GM12878 (cell line): ENCODE results near the gene RASIP1. TPM values are rescaled to one million over a fixed set of nuclear protein-coding genes. Genes with fewer than 3 reads are reported as not detected.

Source experiments
- ATAC-seq: fragments of 200-7000 bp; cut with Tn5 transposase; 3 replicates; pipeline ENCODE4 v1.9.1; 2020; ENCODE audit warnings: mild to moderate bottlenecking, moderate library complexity
- BruUV-seq: library from RNA; stranded (reverse); fragments of 400-500 nt; replicated peaks from 2 replicates; lab custom pipeline; 2021; lab: Mats Ljungman, UMichigan
- CTCF ChIA-PET: fragments of 300-600 bp; sonication (Branson Sonifier 250); formaldehyde crosslinking; extraction: SDS; loops from one replicate; lab custom pipeline; 2021; ENCODE audit warnings: inconsistent platforms; lab: Yijun Ruan, JAX
- POLR2A ChIA-PET: fragments of 350-600 bp; formaldehyde crosslinking; extraction: SDS; loops from one replicate; lab custom pipeline; 2021; ENCODE audit warnings: inconsistent platforms; lab: Charles Lee
- RAD21 ChIA-PET: fragments of 300-600 bp; sonication (Branson Sonifier 250); formaldehyde crosslinking; loops from one replicate; lab custom pipeline; 2023; ENCODE audit warnings: antibody characterized with exemption; ENCODE audit not compliant: unreplicated experiment; lab: Charles Lee
- SMC1A ChIA-PET: fragments of 300-600 bp; sonication (Branson Sonifier 250); formaldehyde crosslinking; loops from one replicate; lab custom pipeline; 2023; ENCODE audit not compliant: unreplicated experiment, uncharacterized antibody; lab: Charles Lee
- DNase-seq: peaks from one replicate; pipeline ENCODE4 v3.0.0-alpha.2; 2011; ENCODE audit warnings: low read depth, low spot score
- FAIRE-seq: peaks from 3 replicates; lab custom pipeline; 2011; peaks lifted over from hg19 to GRCh38; lab: Jason Lieb, UNC
- H2AFZ ChIP-seq: 2 replicates; pipeline ENCODE4 v1.6.0; 2011; ENCODE audit warnings: low read depth, low read length, control low read depth; ENCODE audit not compliant: control insufficient read depth
- H3K27ac ChIP-seq: 2 replicates; pipeline ENCODE4 v1.5.1; 2011; ENCODE audit warnings: control low read depth; ENCODE audit not compliant: control insufficient read depth, insufficient read depth
- H3K27me3 ChIP-seq, 2 experiments: replicated peaks in 1 of 2; 2 replicates each; pipeline versions ENCODE4 v1.6.0 to v1.6.1; 2011; ENCODE audit warnings: low read length in 1 of 2; ENCODE audit not compliant: control insufficient read depth in 2 of 2, insufficient read depth in 2 of 2
- H3K36me3 ChIP-seq, 2 experiments: 2 replicates each; pipeline ENCODE4 v1.5.1; 2011; ENCODE audit warnings: low read length in 1 of 2; ENCODE audit not compliant: control insufficient read depth in 2 of 2, insufficient read depth in 2 of 2
- H3K4me1 ChIP-seq: 2 replicates; pipeline ENCODE4 v1.6.1; 2011; ENCODE audit warnings: mild to moderate bottlenecking, low read length, moderate library complexity, mixed read lengths; ENCODE audit not compliant: control insufficient read depth, insufficient read depth
- H3K4me2 ChIP-seq: 2 replicates; pipeline ENCODE4 v1.6.0; 2011; ENCODE audit warnings: control low read depth; ENCODE audit not compliant: control insufficient read depth, insufficient read depth
- H3K4me3 ChIP-seq: fragments of 200-600 bp; sonication (generic); 2 replicates; pipeline ENCODE4 v1.5.1; 2016
- H3K79me2 ChIP-seq: 2 replicates; pipeline ENCODE4 v1.6.0; 2011; ENCODE audit warnings: low read length; ENCODE audit not compliant: control insufficient read depth, insufficient read depth
- H3K9ac ChIP-seq: 2 replicates; pipeline ENCODE4 v1.8.0; 2011; ENCODE audit warnings: low read length, control low read depth, mixed read lengths; ENCODE audit not compliant: control insufficient read depth, insufficient read depth
- H3K9me3 ChIP-seq: replicated peaks from 3 replicates; pipeline ENCODE4 v1.5.1; 2011; ENCODE audit warnings: mild to moderate bottlenecking, low read length; ENCODE audit not compliant: control insufficient read depth, insufficient read depth
- H4K20me1 ChIP-seq: 2 replicates; pipeline ENCODE4 v1.6.0; 2011; ENCODE audit not compliant: control insufficient read depth, insufficient read depth
- ATF3 ChIP-seq: IDR thresholded peaks from 2 replicates; pipeline ENCODE4 v1.6.1; 2011; ENCODE audit warnings: low read depth, mild to moderate bottlenecking, low read length, moderate library complexity, borderline replicate concordance; ENCODE audit errors: extremely low read depth
- CEBPB ChIP-seq, 2 experiments: fragments of 150-350 bp in 1 of 2; IDR thresholded peaks; 2 replicates each; pipeline ENCODE4 v1.6.1; 2012 to 2014; ENCODE audit warnings: low read depth in 2 of 2, low read length in 2 of 2, borderline replicate concordance in 1 of 2, inconsistent platforms in 1 of 2
- CHD4 ChIP-seq: fragments of 200-600 bp; sonication (generic); IDR thresholded peaks from 2 replicates; pipeline ENCODE4 v1.6.1; 2016; ENCODE audit warnings: mild to moderate bottlenecking
- E4F1 ChIP-seq: fragments of 450-650 bp; IDR thresholded peaks from 2 replicates; pipeline ENCODE4 v1.6.1; 2018; ENCODE audit warnings: borderline replicate concordance, mild to moderate bottlenecking; ENCODE audit not compliant: partially characterized antibody
- ELK1 ChIP-seq: IDR thresholded peaks from 2 replicates; pipeline ENCODE4 v1.6.1; 2012; ENCODE audit warnings: low read depth, low read length, improper control_type of control experiment
- FOS ChIP-seq: IDR thresholded peaks from 3 replicates; pipeline ENCODE4 v1.6.1; 2011; ENCODE audit warnings: borderline replicate concordance; ENCODE audit not compliant: insufficient read length; ENCODE audit errors: extremely low read depth
- HDGF ChIP-seq: fragments of 450-650 bp; IDR thresholded peaks from 2 replicates; pipeline ENCODE4 v1.6.1; 2016; ENCODE audit warnings: antibody characterized with exemption
- KAT2A ChIP-seq: conservative IDR thresholded peaks from 2 replicates; pipeline ENCODE4 v1.6.1; 2011; ENCODE audit warnings: low read depth, low read length; ENCODE audit not compliant: control insufficient read depth
- MTA2 ChIP-seq: fragments of 450-650 bp; IDR thresholded peaks from 2 replicates; pipeline ENCODE4 v1.6.1; 2016; ENCODE audit warnings: low read depth, mild to moderate bottlenecking, moderate library complexity
- PBX3 ChIP-seq: IDR thresholded peaks from 2 replicates; pipeline ENCODE4 v1.6.1; 2011; ENCODE audit warnings: mild to moderate bottlenecking, low read depth, low read length, moderate library complexity; ENCODE audit not compliant: insufficient replicate concordance
- POLR2AphosphoS5 ChIP-seq: IDR thresholded peaks from 2 replicates; pipeline ENCODE4 v1.6.1; 2011; ENCODE audit warnings: mild to moderate bottlenecking, low read length, inconsistent platforms
- RFX5 ChIP-seq: IDR thresholded peaks from 2 replicates; pipeline ENCODE4 v1.6.1; 2011; ENCODE audit warnings: low read depth, low read length, improper control_type of control experiment
- WRNIP1 ChIP-seq: IDR thresholded peaks from 2 replicates; pipeline ENCODE4 v1.6.1; 2011; ENCODE audit warnings: low read depth, low read length, improper control_type of control experiment, borderline replicate concordance
- WGBS: methylation state at CpG from one replicate; pipeline ENCODE4 v1.1.6; 2016; ENCODE audit warnings: low lambda C conversion rate; ENCODE audit not compliant: insufficient replicate concordance, insufficient coverage; ENCODE audit errors: missing lambda C conversion rate; 5-methylcytosine and 5-hydroxymethylcytosine counted together
- in situ Hi-C: fragments of 300-500 bp; cut with MboI; formaldehyde crosslinking; loops from 9 replicates; pipeline ENCODE4 v1.14.3; 2018; ENCODE audit warnings: mixed read lengths
- intact Hi-C: fragments of 100-400 bp; cut with micrococcal nuclease; formaldehyde crosslinking; loops from one replicate; pipeline ENCODE4 v1.14.2; 2022; ENCODE audit not compliant: unreplicated experiment
- polyA plus RNA-seq, 11 experiments: library from polyadenylated mRNA; depleted of rRNA in 4 of 11; unstranded in 6 of 11; stranded (reverse) in 5 of 11; fragments of >200 nt; fragmentation: Nextera tagmentation in 4 of 11; fragmentation: Illumina TruSeq in 1 of 11; extraction: Ambion mirVana in 4 of 11; extraction: Trizol in 1 of 11; gene quantifications; 1 replicate in 1 of 11; 2 replicates in 10 of 11; pipeline versions ENCODE4 v1.2.1 to v1.2.3, GENCODE V29; 2011 to 2016; ENCODE audit warnings: inconsistent platforms in 2 of 11, missing spikeins in 2 of 11, low read depth in 1 of 11
- total RNA-seq, 4 experiments: library from RNA; depleted of rRNA in 3 of 4; stranded (reverse); fragments of >200 nt in 3 of 4; fragmentation: Illumina TruSeq in 1 of 4; extraction: Trizol in 1 of 4; gene quantifications; 2 replicates each; pipeline versions ENCODE4 v1.2.1 to v1.2.3, GENCODE V29; 2013 to 2021

RASIP1 gene
- total and polyA plus RNA-seq, 10 of the 15 experiments (the other 5 are each of a cell fraction or from before 2014, with no cell fraction given) = 0.08 TPM; not detected in 9

- Histone ChIP-seq H3K4me3 (no peak overlapping the region), H3K27ac (no peak overlapping the region), H3K36me3 (no peaks in the 10 kb centered on the region), H3K79me2 (no peaks in the 10 kb centered on the region)
- in situ Hi-C loops = no loop called here
- TF ChIP-seq PBX3 = no peak
- TF ChIP-seq E4F1 = no peak
- TF ChIP-seq HDGF = no peak
- TF ChIP-seq RFX5 = no peak
- no peak for TF ChIP-seq CEBPB (IDR thresholded peaks at IDR 0.05; ENCODE audit: borderline replicate concordance in 1 of 2, low read depth in 2 of 2, low read length in 2 of 2)
- TF ChIP-seq KAT2A = no peak
- TF ChIP-seq WRNIP1 = no peak
- no peak for TF ChIP-seq POLR2AphosphoS5
- no peak for TF ChIP-seq ELK1
- no peak for TF ChIP-seq ATF3
- TF ChIP-seq FOS = no peak
- no peak for TF ChIP-seq MTA2
- TF ChIP-seq CHD4 = no peak
- TF ChIP-seq, all 136 proteins: peak for 0
- ChIA-PET POLR2A (no interaction called here), SMC1A (no interaction called here), CTCF (interaction anchor here (0.7 kb wide), 1 partner anchor 116 kb away, joined by 3 read pairs; no protein-coding TSS in a partner anchor), RAD21 (interaction anchor here (0.8 kb wide), 1 partner anchor 36 kb away, joined by 4 read pairs; no protein-coding TSS in a partner anchor)
- Histone ChIP-seq H3K4me1 (peaks cover 16% of the 10 kb centered on the region), H4K20me1 (no peaks in the 10 kb centered on the region), H3K27me3 (no peaks in the 10 kb centered on the region), H3K4me2 (no peak overlapping the region), H2AFZ (no peak overlapping the region), H3K9me3 (no peaks in the 10 kb centered on the region; the same call in 2 of the 3 replicates), H3K9ac (no peak overlapping the region)
- no peak for ATAC-seq
- 84% methylated on average over 4 of the region's 4 CpGs for whole genome bisulfite sequencing
- no peak for FAIRE-seq
- BruUV-seq = no TSS peak
- intact Hi-C loops = no loop called here
- DNase-seq = no peak
These were observed 29.2 kb downstream of the RASIP1 start for GRCh38 chr19:48711106-48711662.
